GM19023 (cell line): ENCODE measurements around the gene PARD3.

Source experiments
- ATAC-seq: cut with Tn5 transposase; IDR thresholded peaks from one replicate; pipeline ENCODE4 v1.9.1; 2021; ENCODE audit warnings: mild to moderate bottlenecking, moderate library complexity; ENCODE audit not compliant: unreplicated experiment

The PARD3 gene

DNA sequence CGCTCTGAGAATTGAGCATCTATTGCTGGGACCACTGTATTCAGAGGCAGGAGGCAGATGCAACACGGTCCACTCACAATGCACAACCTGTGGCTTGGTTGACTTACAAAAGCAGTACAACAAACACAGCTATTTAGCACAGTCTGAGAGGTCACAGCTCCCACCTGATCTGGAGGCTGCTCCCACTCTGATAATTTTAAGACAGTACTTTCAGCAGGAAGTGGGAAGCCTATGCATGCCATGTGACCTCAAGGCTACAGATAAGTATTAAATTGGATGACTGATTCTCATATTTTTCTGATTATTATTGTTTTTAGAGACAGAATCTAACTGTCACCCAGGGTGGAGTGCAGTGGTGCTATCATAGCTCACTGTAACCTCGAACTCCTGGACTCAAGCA is 659.3 kb downstream of the PARD3 start:
- ATAC-seq: no peak

DNA sequence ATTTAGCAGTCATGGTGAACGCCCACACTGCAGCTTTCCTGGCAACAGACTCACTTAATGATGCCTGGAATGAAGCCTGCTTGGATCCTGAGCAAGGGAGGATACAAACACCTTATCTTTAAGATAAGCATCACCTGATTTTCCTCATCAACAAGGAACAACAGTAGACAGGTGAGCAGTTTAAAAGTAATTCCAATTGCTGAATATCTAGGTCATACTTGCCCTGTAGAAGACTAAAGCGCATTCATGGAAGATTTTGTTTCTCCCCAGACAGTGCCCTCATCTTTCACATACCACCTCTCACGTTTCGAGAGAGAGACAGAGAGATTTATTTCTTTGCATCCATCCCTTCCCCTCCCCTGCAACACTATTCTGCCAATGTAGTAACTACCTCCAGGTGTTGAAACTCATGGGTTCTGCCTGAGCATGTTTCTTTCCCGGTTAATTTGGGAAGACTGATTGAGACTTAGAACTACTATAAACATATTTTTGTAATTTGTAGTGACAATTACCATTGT is 660.7 kb downstream of the PARD3 start:
- no peak for ATAC-seq

DNA sequence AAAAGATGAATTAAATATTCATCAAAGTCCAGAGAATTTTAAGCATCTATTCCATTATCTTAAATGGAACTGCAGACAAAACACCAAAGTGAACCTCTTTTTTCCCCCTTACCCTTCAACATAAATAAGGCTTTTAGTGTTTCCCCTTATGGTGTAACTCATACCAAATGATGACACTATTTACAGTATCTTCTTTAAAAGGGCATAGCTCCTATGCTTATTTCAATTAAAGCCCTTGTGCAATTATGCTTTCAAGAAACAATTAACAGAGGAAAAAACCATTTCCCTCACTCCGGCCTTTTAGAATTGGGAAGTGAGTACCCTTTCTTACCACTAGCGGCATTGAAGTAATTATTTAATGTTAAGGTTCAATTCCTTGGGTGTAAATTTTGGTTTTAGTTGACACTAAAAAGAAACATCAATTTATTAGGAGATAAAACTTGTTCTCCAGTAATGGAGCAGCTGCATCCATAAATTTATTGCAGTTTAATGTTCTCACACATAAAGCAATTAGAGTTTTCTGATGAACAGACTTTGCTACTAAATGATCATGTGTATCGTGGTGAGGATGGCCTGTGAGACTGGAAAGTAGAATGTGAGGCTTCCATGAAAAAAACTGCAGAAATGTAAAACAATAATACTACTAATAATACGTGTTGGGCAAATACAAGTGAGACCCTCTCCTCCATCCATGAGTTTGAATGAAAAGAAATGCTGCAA is 661.3 kb downstream of the PARD3 start:
- ATAC-seq: no peak

DNA sequence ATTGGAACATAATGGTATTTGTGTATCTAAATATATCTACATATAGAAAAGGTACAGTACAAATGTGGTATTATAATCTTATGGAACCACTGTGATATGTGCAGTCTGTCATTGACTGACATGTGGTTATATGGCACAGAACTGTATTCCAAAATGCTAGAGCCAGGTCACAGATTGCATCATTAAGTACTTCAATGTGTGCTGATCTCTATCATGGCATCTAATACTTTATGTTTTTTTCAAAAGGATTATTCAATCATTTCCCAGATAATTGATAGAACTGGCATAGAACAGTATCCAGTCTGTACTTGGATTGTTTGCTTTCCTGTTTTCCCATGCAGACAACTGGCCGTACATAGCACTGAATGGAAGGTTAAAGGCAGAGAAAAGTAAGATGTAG is 662.7 kb downstream of the PARD3 start:
- ATAC-seq: no peak

DNA sequence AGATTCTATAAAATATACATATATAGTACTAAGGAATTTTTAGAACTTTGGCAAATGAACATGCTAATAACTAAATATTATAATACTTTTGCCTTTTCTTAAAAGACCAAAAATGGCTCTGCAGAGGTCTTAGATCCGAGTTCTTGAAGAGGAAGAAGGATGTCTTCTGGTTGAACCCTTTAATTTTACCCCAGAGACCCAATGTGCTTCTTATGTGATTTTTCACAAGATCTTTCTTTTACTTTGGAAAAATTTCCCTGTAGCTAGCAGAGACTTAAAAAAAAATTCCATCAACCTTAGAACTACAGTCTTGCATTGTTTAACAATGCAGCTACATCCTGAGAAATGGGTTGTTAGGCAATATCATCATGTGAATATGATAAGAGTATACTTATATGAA is 663.2 kb downstream of the PARD3 start:
- no peak for ATAC-seq

DNA sequence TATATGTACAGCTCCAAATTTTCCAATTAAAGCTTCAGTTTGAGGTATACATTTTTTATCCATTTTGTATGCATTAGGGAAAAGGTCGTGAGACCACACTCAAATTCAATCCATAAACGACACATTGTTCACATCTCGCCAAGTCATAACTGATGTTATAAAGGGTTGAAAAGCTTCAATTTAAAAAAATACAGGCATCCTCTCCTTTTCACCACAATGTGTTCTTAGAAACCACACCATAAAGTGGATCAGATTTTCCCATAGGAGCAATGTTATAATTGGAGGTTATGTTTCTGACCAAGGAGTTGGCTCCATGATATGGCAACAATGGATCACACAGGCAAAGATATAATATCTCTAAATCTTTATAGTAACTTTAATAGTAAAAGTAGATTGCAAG is 663.6 kb downstream of the PARD3 start:
- ATAC-seq: no peak

DNA sequence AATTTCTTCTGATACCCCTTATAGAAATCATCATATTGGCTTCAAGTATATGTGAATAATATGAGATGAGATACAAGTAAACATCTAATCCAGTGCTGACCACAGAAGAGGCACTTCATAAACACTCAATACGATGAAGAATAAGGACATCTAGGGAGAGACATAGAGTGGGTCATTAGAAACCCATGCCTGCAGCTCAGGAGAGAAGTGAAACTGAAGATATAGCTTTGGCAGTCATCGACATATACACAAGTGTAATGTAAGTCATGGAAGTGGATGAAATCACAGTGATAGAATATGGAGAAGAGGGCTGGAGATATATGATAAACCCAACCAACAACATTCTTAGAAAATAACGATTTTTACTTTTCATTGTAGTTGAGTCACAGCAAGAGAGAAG is 665.0 kb downstream of the PARD3 start:
- no peak for ATAC-seq

DNA sequence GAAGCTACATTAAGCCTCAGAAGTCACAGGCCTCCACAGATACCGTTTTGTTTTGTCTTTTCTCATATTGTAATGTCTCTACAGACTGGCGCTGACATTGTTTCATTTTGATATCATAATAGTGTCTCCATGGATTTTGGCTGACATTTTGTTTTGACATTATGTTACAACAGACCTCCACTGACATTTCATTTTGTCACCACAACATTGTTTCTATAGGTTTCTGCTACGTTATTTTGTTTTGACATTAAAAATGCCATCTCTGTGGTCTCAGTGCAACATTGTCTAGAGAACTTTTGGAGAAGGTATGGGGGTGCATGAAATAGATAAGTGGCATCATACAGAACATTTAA is 666.8 kb downstream of the PARD3 start:
- ATAC-seq: no peak

DNA sequence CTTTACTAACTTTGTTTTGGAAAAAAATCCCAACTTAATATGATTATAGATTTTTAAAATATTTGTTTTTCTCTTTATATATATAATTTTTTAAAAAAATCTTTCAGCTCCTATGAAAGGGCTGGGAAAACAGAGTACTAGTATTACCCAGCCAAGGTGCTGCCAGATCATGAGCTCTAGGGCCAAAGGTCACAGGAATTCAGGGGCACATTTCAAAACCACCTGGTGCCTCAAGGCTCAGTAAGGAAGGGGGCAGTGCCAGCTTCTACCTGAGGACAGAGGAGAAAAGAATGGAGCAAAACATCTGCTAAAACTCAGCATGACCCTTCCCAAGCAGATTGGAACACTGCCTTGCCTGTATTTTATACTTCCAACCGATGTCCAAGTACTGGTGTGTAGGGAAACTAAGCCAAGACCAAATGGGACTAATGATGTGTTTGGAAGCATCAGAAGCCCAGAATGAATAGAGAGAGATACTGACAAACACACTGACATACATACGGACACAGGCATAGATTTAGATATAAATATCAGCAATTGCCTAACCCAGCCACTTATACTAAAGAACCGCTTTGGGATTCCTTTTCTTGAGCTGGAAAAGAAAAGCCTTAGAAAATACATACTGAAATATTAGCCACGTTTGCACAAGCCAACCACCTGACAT is 667.3 kb downstream of the PARD3 start:
- no peak for ATAC-seq

DNA sequence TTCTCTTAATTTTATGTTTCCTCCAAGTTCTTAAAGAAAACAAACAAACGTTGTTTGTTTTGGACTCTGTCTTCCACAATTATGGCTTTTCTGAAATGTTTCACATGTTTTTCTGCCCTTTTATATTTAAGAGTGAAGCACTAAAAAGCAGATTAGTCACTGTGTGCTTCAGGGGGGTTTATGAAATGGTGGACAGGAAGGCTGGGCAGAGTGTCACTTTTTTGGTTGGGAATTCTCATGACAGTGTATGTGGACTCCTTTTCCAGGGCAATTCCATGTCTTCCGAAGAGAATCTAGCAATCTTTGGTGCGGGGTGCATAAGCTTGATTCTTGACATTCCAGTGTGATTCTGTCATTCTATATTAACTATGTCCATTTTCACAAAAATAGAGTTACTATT is 669.4 kb downstream of the PARD3 start:
- no peak for ATAC-seq

DNA sequence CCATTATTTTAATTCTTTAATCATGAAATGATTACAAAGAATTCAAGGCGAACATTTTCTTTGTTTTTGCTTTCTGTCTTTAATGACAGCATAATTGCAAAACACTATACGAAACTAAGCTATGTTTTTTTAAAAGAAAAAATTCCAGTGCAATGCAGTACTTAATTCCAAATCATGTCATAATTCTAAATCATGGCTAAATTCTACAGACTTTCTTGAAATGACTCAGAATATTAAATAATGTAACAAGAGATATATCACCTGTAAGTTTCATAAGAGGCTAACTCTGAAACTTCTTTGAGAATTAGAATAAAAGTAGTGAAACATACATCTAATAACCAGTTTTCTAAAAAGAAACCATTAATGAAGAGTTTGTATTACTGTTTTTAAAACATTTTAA is 671.6 kb downstream of the PARD3 start:
- ATAC-seq: no peak

DNA sequence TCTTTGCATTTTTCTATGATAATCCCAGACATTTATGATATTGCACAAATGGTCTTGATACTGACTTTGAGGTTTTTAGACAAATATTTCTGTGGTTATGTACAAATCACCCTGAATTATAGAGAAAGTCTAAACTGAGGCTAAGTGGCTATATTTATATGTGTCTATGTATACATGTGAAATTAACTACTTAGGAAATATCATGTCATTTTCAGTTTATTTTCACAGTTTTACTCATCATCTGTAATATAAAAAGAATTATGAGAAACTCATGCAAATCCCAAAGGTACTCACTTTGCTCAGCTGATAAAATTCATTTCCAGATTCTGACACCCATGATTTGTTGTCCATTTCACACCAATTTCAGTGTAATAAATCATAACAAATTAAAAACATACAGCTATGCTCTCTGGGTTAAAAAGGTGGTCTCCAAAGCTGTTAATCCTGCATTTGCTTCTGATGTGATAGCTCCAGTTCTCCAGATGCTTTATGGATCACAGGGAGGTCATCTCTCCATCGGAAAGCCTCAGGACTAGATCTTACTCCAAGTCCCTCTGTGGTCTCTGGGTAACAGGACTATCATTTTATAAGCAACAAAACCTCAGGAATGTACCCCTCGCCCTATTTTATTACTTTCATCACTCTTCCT is 673.9 kb downstream of the PARD3 start:
- no peak for ATAC-seq

DNA sequence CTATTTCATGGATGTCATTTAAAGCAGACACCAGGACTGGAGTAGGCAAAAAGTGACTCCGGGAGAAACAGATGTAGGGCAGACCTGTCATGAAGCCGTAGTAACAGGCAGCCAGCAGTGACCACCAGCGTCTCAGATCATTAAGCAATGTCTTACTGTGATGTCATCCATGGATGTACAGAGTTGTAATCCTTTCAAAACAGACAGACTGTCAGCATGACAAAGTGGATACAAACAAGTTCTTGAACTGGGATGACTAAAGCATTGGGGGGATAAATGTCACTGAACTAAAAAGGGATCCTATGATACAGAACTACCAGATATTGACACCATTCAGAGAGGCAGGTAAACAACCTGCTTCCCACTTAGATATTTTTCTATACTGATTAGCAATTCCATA is 675.5 kb downstream of the PARD3 start:
- ATAC-seq: no peak

DNA sequence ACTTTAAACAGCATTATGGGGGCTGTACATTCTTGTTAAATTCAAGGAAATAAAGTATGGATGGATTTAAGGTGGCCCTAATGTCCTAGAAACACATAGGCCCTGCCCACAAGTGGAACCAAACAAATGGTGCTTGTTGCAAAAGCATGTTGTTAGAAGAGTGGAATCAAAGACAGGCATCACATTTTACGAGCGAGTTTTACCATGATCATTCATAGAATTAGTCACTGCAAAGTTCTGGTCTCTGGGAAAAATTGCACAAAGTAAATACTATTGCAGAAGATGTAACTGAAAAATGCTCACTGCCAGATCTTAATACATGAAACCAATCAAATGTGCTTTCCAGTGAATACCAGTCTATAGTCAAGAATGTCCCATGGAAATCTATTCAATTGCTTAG is 677.1 kb downstream of the PARD3 start:
- ATAC-seq: no peak

DNA sequence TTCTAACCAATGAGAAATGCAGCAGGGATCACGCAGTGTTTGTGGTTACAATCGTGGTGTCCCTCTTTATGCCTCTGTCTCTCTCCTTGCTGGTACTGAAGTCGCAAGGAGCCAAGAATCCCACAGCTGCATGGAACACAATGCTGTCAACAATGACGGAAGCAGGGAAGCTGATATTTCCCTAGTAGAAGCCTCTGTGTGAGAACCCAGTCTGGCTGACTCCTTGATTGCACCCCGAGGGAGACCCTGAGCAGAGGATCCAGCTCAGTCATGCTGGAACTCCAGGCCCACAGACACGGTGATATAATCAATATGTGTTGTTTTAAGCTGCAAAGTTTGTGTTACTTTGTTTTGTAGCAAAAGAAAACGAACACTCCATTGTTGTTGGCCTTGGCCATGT is 677.9 kb downstream of the PARD3 start:
- ATAC-seq: no peak

DNA sequence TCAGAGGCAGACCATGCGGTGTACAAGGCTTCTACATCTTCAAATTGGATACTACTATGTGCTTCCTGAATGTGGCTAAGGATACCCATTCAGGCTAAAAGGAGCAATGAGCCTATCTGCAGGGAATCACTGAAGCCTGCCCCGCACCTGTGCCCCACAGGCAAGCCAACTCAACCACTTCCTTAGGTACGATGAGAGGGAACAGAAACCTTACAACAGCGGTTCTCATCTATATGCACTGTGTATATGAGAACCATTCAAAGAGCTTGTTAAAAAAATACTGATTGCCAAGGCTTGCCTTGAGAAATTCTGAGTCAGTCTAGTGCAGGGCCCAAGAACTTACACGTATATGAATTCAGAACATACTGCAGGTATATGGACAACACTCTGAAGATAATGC is 679.6 kb downstream of the PARD3 start:
- ATAC-seq: peak; percentile 71

DNA sequence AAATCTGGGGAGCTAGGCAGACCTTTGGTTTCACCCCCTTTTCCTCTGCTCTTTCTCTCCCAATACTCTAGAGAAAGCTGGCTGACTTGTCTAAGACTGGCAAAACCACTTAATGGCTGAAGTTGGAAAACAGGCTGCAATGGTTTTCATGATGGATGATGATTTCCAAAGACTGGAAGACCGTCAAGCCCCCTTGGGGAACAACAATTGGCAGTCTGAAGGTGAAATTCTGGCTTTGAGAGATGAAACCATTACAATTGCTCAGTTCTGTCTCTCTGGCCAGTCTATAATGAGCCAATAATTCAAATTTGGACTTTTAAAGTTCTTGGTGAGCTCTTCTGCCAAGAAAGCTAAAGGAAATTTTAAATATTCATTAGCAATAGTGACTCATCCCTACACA is 680.5 kb downstream of the PARD3 start:
- ATAC-seq: no peak

DNA sequence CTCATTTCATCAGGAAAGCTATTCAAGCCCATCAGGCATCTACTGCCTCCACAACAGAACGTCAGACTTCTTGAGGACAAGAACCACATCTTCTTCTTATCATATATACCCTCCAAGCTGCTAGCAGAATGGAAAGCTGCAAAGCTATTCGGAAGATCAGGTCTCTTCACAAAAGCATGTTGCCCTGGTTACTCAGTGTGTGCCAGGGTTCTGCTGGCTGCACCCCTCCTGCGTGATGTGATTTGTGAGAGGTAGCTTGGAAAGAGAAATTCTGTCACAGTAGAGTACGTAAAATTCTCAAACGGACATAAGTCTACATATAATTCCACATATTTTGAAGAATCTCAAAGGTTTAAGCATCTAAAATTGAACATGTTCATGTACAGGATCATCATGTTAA is 681.7 kb downstream of the PARD3 start:
- ATAC-seq: no peak

DNA sequence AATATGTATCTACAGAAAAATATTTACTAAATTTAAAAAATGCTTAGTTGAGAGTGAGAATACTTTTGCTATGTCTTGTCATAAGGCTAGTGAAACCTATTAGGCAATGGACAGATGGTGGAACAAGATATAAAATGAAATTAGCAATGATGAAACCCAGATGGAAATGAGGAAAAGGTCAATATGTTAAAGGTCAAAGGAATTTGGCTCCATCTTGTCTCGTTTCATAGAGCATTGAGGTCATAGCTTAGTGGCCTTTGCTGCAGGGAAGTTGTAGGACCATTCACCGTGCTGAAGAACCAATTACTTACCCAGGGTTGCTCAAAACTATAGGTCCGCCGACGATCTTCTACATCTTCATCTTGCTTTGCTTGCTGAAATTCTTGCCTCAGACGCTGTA is 683.9 kb downstream of the PARD3 start:
- ATAC-seq: no peak

DNA sequence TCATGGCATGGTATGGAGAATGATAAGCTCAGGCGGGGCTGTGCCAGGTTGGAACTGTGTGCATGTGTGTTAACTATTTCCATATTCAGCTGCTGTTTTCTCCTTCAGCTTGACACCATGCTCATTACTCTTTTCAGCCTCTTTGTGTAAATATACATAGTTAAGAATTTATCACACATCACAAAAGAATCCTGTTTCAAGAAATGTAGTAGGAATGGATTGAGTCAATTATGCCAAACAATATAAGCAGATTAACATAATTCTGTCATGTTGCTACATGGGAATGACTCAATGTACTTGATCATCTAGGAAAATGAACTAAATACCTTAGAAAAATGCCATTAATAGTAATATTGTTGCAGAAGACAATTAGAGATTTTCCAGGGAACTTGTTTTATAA is 687.4 kb downstream of the PARD3 start:
- ATAC-seq: no peak

DNA sequence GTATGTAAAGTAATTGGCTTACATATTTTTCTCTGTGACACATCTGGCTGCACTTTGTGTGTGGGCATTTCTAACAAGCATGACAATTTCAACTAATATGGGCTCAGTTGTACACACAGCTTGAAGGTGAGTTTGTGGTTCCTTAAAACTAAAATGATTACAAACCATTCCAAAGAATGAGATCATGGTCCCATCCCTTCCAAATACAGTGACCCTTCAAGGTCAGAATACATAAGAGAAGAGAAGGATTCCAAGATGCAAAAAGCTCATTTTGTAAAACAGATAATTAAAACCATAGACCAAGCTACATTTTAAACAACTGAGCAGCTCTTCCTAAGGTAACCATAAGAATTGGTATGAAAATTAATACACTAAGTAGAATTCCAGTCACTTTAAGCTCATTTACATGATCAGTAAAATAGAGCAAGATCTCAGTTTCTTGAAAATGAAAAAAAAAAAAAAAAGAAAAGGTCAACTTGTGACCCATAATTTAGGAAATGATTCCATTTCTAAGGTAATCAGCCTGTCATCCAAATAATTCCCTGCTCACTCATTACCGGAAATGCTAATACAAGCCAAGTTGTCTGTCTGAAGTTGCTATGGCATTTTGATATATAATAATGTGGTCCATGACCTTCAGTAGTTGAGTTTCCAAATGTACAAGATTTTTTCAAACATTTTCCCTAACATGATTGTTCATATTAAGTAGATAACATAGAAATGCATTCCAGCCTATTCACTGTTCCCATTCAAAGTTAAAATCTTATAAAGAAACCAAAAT is 688.5 kb downstream of the PARD3 start:
- ATAC-seq: no peak

DNA sequence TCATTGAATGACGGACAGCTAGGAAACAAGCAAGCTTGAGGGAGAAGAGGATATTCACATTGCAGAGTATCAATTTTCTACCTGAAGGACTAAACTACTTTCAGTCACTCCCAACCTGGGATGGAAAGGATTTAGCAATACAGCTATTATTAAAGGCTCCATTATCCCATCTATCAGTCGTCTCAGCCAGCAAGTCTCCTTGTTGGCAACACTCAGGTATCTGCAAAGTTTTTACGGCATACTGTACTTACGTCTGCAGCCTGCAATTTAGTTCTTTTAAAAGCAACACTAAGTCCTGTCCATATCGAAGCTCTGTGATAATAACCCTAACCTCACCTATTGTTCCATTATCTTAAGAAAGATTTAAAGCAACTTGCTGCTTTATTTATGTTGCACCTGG is 689.4 kb downstream of the PARD3 start:
- ATAC-seq: no peak
